ENCODE data around the gene RAP1B.

Gene RAP1B

DNA sequence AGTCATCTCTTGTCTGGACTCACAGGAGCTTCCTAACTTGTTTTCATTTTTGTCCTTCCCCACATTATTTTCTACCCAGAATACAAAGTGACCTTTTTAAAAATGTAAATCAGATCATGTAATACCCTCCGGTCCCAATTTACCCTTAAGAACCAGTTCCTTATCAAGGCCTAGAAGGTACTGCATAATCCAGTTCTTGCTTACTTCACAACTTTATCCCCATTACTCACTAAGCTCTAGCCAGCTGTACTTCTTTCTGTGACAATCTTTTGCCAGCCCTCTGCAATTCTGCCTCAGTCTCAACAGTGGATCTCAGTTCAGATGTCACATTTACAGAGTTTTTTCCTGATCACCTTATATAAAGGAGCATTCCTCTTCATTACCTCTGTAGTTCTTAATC, 11.6 kb downstream of the RAP1B start:
- H2AFZ ChIP-seq, result no peak overlapping the region
- TF ChIP-seq, protein P1, sequence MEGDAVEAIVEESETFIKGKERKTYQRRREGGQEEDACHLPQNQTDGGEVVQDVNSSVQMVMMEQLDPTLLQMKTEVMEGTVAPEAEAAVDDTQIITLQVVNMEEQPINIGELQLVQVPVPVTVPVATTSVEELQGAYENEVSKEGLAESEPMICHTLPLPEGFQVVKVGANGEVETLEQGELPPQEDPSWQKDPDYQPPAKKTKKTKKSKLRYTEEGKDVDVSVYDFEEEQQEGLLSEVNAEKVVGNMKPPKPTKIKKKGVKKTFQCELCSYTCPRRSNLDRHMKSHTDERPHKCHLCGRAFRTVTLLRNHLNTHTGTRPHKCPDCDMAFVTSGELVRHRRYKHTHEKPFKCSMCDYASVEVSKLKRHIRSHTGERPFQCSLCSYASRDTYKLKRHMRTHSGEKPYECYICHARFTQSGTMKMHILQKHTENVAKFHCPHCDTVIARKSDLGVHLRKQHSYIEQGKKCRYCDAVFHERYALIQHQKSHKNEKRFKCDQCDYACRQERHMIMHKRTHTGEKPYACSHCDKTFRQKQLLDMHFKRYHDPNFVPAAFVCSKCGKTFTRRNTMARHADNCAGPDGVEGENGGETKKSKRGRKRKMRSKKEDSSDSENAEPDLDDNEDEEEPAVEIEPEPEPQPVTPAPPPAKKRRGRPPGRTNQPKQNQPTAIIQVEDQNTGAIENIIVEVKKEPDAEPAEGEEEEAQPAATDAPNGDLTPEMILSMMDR (IDR thresholded peaks at IDR 0.05), result no peak
- H3K4me3 ChIP-seq (ENCODE audit: low read depth, low read length), result no peak overlapping the region
- H3K9me3 ChIP-seq (ENCODE audit: control insufficient read depth, low read length), result no peaks in the 10 kb centered on the region
- peaks cover 88% of the 10 kb centered on the region for H3K79me2 ChIP-seq
- no peak overlapping the region for H3K4me2 ChIP-seq (ENCODE audit: low read length)
- no peak overlapping the region for H3K9ac ChIP-seq
- no peaks in the 10 kb centered on the region for H3K36me3 ChIP-seq (ENCODE audit: control insufficient read depth, insufficient read depth, low read length)
- H3K4me1 ChIP-seq, result peaks cover 14% of the 10 kb centered on the region
- H3K27me3 ChIP-seq (ENCODE audit: control insufficient read depth, insufficient read depth, low read length), result no peaks in the 10 kb centered on the region
- H3K27ac ChIP-seq, result no peak overlapping the region

DNA sequence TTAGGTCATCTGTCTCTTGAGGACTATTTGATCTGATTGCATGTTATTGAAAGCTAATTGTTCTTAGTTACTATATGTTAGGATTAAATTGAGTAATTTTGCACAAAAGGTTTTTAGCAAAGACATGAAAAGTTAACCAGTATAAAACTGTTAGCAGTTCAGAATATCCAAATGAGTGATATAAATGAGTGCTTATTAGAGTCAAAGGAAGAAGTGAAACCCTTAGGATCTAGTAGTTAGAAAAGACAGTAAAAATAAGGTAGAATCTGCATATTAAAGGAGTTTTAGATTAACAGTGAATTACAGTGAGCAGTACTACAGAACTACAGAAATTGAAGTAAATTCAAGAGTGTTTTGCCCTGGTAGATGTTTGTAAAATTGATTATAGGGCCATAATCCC, 12.4 kb downstream of the RAP1B start:
- peaks cover 11% of the 10 kb centered on the region for H3K4me1 ChIP-seq
- no peak overlapping the region for H3K9ac ChIP-seq
- H3K27ac ChIP-seq, result no peak overlapping the region
- no peaks in the 10 kb centered on the region for H3K36me3 ChIP-seq (ENCODE audit: control insufficient read depth, insufficient read depth, low read length)
- peaks cover 1% of the 10 kb centered on the region for H3K9me3 ChIP-seq (ENCODE audit: control insufficient read depth, low read length)
- H3K27me3 ChIP-seq (ENCODE audit: control insufficient read depth, insufficient read depth, low read length), result no peaks in the 10 kb centered on the region
- no peak overlapping the region for H3K4me3 ChIP-seq (ENCODE audit: low read depth, low read length)
- H2AFZ ChIP-seq, result no peak overlapping the region
- no peak overlapping the region for H3K4me2 ChIP-seq (ENCODE audit: low read length)
- peaks cover 88% of the 10 kb centered on the region for H3K79me2 ChIP-seq
- TF ChIP-seq, protein P1 (IDR thresholded peaks at IDR 0.05), result no peak

DNA sequence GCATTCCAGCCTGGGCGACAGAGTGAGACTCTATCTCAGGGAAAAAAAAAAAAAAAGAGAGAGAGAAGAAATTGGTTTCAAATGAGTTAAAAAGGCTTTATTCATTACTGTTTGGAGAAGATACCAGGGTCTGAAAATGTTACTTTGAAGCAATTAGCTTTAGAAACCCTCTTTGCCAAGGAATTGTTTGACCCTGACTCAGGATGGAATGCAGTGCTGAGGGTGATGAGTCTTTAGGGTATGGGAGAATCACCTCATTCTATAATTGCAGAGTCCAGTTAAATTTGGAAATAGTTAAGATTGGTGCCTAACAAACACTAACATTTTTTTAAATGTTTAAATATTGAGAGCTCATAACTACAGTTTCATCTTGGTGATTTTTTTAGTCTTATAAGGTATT, 13.3 kb downstream of the RAP1B start:
- H3K27me3 ChIP-seq (ENCODE audit: control insufficient read depth, insufficient read depth, low read length), result no peaks in the 10 kb centered on the region
- no peaks in the 10 kb centered on the region for H3K36me3 ChIP-seq (ENCODE audit: control insufficient read depth, insufficient read depth, low read length)
- H3K9me3 ChIP-seq (ENCODE audit: control insufficient read depth, low read length), result peaks cover 4% of the 10 kb centered on the region
- H2AFZ ChIP-seq, result no peak overlapping the region
- H3K27ac ChIP-seq, result no peak overlapping the region
- no peak overlapping the region for H3K4me3 ChIP-seq (ENCODE audit: low read depth, low read length)
- no peak overlapping the region for H3K9ac ChIP-seq
- H3K79me2 ChIP-seq, result peaks cover 87% of the 10 kb centered on the region
- TF ChIP-seq, protein P1 (IDR thresholded peaks at IDR 0.05), result no peak
- H3K4me1 ChIP-seq, result peaks cover 11% of the 10 kb centered on the region
- H3K4me2 ChIP-seq (ENCODE audit: low read length), result no peak overlapping the region

DNA sequence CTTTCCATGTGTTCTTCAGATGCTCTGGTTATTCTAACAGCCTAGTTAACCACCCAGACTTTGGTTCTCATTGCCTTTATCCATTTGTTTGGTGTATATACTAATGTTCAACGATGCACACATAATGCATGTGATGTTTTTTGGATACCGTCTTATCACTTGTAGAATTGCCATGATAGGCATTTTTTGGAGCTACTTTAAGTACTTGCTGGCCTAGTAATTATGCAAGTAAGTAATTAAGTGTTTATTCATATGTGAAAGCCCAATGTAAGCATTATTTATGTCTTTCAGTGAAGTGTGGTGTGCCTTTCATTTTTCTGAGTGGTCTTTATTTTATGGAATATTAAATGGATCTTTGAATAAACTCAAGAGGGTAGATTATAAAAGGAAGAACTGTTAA, 14.2 kb downstream of the RAP1B start:
- Histone ChIP-seq H3K27ac (no peak overlapping the region), H3K27me3 (ENCODE audit: control insufficient read depth, insufficient read depth, low read length) (no peaks in the 10 kb centered on the region), H3K9ac (no peak overlapping the region), H3K36me3 (ENCODE audit: control insufficient read depth, insufficient read depth, low read length) (no peaks in the 10 kb centered on the region), H3K9me3 (ENCODE audit: control insufficient read depth, low read length) (peaks cover 4% of the 10 kb centered on the region), H3K4me1 (peaks cover 12% of the 10 kb centered on the region), H3K79me2 (peaks cover 79% of the 10 kb centered on the region), H2AFZ (no peak overlapping the region), H3K4me3 (ENCODE audit: low read depth, low read length) (no peak overlapping the region), H3K4me2 (ENCODE audit: low read length) (no peak overlapping the region)
- TF ChIP-seq, protein P1 (IDR thresholded peaks at IDR 0.05), result no peak

DNA sequence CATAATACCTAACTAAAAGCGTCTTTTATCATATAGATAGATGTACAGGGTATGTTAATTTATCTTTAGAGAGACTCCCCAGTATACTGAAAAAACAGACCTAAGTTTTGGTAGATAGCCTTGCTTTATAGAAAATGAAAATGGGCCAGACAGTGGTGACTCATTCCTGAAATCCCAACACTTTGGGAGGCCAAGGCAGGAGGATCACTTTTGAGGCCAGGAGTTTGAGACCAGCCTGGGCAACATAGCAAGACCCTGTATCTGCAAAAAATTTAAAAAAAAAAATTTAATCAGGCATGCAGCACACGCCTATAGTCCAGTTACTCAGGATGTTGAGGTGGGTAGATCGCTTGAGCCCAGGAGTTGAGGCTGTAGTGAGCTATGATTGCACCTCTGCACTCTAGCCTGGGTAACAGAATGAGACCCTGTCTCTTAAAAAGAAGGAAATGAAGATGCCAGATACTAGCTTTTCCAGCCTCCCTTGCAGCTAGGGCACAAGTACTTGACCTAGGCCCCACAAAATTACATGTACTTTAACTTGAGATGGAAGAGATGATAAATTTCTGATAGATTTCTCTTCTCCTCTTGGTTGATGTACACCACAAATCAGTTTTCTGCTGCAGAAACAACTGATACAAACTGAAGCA, 17.1 kb downstream of the RAP1B start:
- no peak overlapping the region for H3K9ac ChIP-seq
- H3K4me3 ChIP-seq (ENCODE audit: low read depth, low read length), result no peak overlapping the region
- peaks cover 79% of the 10 kb centered on the region for H3K79me2 ChIP-seq
- H2AFZ ChIP-seq, result no peak overlapping the region
- no peaks in the 10 kb centered on the region for H3K36me3 ChIP-seq (ENCODE audit: control insufficient read depth, insufficient read depth, low read length)
- no peak overlapping the region for H3K4me2 ChIP-seq (ENCODE audit: low read length)
- H3K4me1 ChIP-seq, result peaks cover 10% of the 10 kb centered on the region
- TF ChIP-seq, protein P1 (IDR thresholded peaks at IDR 0.05), result no peak
- no peak overlapping the region for H3K27ac ChIP-seq
- peaks cover 4% of the 10 kb centered on the region for H3K9me3 ChIP-seq (ENCODE audit: control insufficient read depth, low read length)
- H3K27me3 ChIP-seq (ENCODE audit: control insufficient read depth, insufficient read depth, low read length), result no peaks in the 10 kb centered on the region

Measured in parathyroid adenoma (tissue), 2 donors.